ENCODE data around the gene EXOC3L4.

GRCh38 chr14:103139132-103140025 is 44.9 kb downstream of the EXOC3L4 start:
- TF ChIP-seq CTCF (IDR thresholded peaks at IDR 0.05), result no peak
- TF ChIP-seq EZH2 (IDR thresholded peaks at IDR 0.05; ENCODE audit: borderline replicate concordance, insufficient read depth, low read depth, low read length, poor library complexity, severe bottlenecking), result no peak

All from B cell (primary cell).